Measurements from ENCODE around the gene BARHL2. TPM values are rescaled to one million over a fixed set of nuclear protein-coding genes. Genes with fewer than 3 reads are reported as not detected.
A peak's percentile ranks its signal among the peaks of the same experiment; 100 is the strongest.

BARHL2 gene
- total RNA-seq, 1 donor from 2014 or later = not detected

- DNase-seq (ENCODE audit: low spot score) (no peak), ATAC-seq (peak; percentile 26)
- intact Hi-C loops (cut with DNase I) = no loop called here
Measured at GRCh38 chr1:90725657-90726424, 8.7 kb upstream of the BARHL2 start.

DNA sequence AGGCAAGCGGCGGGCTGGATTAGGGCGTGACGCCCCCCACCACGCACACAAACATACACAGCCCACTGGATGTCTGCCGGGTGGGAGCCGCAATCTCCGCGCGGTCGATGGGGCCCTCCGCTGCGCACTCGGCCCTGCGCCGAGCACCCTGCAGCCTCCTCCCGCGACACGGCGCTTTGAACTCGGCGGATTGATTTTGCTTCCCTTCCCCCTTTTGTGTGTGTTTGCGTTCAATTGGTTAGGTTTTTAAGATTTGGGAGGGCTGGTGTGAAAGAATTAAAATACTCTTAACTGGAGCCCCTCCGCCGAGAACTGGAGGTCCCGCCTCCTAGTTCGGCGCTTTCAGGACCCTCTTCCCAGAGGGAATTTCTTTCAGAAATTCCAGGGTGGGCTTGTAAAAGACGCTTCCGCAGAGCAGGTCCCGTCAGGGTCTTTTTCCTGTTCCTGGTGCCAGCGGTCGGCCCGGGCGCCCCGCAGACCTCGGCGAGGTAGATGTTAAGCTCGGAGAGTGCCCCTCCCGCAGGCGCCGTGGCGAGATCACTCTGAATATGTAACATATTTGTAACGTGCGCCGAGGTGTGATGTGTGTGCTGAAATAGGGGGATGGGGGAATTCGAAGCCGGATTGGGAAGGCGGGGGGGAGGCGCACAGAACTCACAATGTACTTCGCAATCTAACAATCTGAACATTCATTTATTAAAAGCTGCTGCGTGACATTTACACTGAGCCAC, 8.0 kb upstream of the BARHL2 start:
- no peak for DNase-seq (ENCODE audit: low spot score)
- ATAC-seq = no peak
- intact Hi-C loops (cut with DNase I) = no loop called here

- ATAC-seq = no peak
- intact Hi-C loops (cut with DNase I) = no loop called here
- no peak for DNase-seq (ENCODE audit: low spot score)
Measured at GRCh38 chr1:90724361-90724760, 7.3 kb upstream of the BARHL2 start.

GRCh38 chr1:90723590-90724108, 6.5 kb upstream of the BARHL2 start:
- no peak for ATAC-seq
- no peak for DNase-seq (ENCODE audit: low spot score)
- intact Hi-C loops (cut with DNase I) = no loop called here

DNA sequence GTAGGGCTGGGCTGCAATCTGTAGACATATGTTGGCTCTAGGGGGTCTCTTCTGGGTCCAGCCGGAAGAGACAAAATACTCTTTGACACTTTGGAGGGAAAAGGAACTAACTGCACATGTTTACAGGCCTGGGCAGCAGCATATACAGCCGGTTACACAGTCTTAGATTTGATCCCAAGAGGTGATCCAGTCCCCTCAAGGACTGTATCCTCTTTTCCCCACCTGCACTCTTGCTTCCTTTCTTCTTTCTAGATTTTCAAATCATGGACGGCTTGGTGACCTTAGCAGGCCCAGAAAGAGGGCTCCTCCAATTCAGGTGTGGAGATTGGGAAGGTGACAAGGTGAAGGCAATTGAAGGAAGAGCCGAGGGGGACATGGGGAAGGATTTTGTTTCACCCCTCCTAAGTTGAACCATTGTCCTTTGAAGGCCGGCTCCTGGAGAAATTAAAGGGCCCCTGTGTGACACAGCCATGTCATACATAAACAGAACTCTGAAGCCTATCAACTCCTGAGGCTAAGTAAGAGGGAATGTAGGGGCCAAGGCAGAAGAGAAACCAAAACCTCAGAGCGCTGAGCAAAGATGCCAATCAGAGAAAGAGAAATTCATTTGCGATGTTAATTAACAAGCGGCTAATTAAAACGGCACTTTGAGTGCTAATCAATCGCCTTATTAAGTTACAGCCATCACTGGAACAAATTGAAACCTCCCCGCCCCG, 5.9 kb upstream of the BARHL2 start:
- intact Hi-C loops (cut with DNase I) = no loop called here
- DNase-seq (ENCODE audit: low spot score) = no peak
- ATAC-seq = no peak

- ATAC-seq = no peak
- intact Hi-C loops (cut with DNase I) = no loop called here
Measured at GRCh38 chr1:90721210-90722194, 4.4 kb upstream of the BARHL2 start.

GRCh38 chr1:90720145-90720636, 3.1 kb upstream of the BARHL2 start:
- no peak for ATAC-seq
- no peak for DNase-seq (ENCODE audit: low spot score)
- intact Hi-C loops (cut with DNase I) = loop anchor here (1.0 kb wide), 1 partner anchor 39 kb away; no protein-coding TSS in a partner anchor

More at GRCh38 chr1:90721210-90722194, 4.4 kb upstream of the BARHL2 start:
- no peak for DNase-seq (ENCODE audit: low spot score)

GRCh38 chr1:90719330-90720144, 2.4 kb upstream of the BARHL2 start:
- intact Hi-C loops (cut with DNase I) = loop anchor here (1.0 kb wide), 1 partner anchor 40 kb away; no protein-coding TSS in a partner anchor
- DNase-seq (ENCODE audit: low spot score) (no peak), ATAC-seq (peak; percentile 33)

GRCh38 chr1:90718411-90719329, 1.6 kb upstream of the BARHL2 start:
- DNase-seq (ENCODE audit: low spot score) = no peak
- peak; percentile 13 for ATAC-seq
- intact Hi-C loops (cut with DNase I) = no loop called here

- ATAC-seq (peak; percentile 47), DNase-seq (ENCODE audit: low spot score) (no peak)
- intact Hi-C loops (cut with DNase I) = no loop called here
Measured at GRCh38 chr1:90717665-90718410, 736 bp upstream of the BARHL2 start.

DNA sequence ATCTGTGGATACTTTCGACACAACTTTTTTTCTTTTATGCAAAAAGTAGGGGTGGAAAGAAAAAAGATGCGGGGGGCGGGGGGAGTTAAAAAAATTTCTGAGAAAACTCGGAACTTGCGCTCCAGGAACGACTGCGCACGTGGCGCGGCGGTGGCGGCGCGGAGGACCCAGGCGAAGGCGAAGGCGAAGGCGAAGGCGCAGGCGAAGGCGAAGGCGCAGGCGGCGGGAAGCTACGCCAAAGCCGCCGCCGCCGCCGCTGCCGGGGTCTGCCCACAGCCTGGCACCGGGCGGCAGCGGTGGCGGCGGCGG, 208 bp upstream of the BARHL2 start:
- no peak for ATAC-seq
- intact Hi-C loops (cut with DNase I) = no loop called here

DNA sequence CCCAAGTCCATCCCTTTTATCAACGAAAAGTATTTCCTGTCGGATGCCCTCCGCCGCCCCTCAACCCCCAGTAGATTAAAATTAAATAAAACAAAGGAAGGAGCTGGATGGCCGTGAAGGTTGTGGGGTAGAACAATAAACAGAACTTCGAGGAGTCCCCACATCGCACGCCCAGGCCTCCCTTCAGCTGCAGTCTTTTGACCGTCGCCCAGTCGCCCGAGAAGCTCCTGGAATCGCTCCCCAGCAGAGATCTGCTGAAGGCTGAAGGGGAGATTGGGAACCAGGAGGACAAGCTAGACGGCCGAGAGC, 905 bp downstream of the BARHL2 start:
- DNase-seq (ENCODE audit: low spot score) (no peak), ATAC-seq (no peak)
- intact Hi-C loops (cut with DNase I) = no loop called here

More for the DNA sequence above, 208 bp upstream of the BARHL2 start:
- DNase-seq (ENCODE audit: low spot score) = no peak

- no peak for ATAC-seq
Measured at GRCh38 chr1:90715309-90715708, 1.8 kb downstream of the BARHL2 start.

DNA sequence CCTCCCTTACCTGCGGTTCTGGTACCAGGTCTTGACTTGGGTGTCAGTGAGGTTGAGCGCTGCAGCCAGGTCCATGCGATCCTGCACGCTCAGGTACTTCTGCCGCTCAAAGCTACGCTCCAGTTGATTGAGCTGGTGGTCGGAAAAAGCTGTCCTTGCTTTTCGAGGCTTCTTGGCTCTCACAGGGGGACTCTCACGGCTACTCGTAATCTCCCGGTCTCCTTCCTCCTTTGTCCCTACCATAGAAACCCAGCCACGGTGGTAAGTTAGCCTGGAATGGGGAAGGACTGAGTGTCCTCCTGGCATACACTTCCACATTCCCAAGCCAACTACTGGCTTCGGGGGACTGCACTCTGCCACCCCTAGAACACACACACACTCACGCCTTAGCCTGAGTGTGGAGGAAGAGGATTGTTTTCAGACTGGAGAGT, 2.6 kb downstream of the BARHL2 start:
- intact Hi-C loops (cut with DNase I) = no loop called here
- DNase-seq (ENCODE audit: low spot score) = no peak
- no peak for ATAC-seq

More at GRCh38 chr1:90715309-90715708, 1.8 kb downstream of the BARHL2 start:
- DNase-seq (ENCODE audit: low spot score) = no peak
- intact Hi-C loops (cut with DNase I) = no loop called here

DNA sequence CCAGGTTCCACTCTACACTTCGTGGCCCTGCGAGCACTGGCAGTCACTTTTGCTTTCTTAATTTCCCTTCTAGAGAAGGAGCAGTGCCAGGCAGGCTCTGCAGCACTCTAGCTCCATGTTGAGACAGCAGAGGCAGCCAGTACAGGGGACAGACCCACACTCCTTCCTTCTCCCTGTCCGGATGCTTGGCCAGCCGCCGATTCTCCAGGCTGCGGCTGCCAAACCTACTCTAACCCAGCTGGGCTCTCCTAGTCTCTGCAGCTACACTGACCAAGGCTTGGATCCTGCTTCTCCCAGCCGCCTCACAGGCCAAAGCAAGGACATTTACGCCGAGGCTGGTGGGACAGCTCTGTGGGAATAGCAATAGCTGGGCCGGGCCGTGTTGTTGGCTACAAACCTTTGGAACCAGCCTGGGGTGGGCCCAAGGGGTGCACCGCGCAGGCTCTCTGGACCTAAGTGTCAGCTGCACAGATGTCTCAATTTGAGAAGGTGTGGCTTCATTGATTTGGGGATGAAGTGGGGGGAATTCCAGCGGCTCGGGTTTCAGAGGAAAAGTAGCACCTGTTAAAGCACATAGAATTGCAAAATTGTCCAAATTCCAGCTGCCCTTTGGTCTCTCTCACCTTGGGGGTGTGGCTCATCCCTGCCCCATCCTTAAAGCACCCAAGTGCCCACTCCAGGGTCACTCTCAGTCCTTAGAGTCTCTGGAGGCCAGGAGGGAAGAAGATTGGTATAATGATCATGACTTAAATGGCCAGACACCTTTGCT, 3.2 kb downstream of the BARHL2 start:
- DNase-seq (ENCODE audit: low spot score) (no peak), ATAC-seq (no peak)
- intact Hi-C loops (cut with DNase I) = no loop called here
